Duodenal mucosa (tissue), 2 donors: ENCODE measurements around the gene OS9.
"Not testable (repeated sequence)": the region's sequence is repeated elsewhere in the genome, so short reads cannot be mapped to it uniquely, and the experiment has no call there.

Source experiments
- H3K27ac ChIP-seq: one replicate; pipeline ENCODE4 v1.7.0; 2013; ENCODE audit warnings: low read depth, low read length
- H3K27me3 ChIP-seq, 2 donors: one replicate each; pipeline ENCODE4 v1.7.0; 2013; ENCODE audit warnings: low read length in 2 of 2, control low read depth in 1 of 2; ENCODE audit not compliant: insufficient read depth in 2 of 2, control insufficient read depth in 1 of 2
- H3K36me3 ChIP-seq, 2 donors: one replicate each; pipeline ENCODE4 v1.7.0; 2013; ENCODE audit warnings: low read length in 2 of 2, control low read depth in 1 of 2; ENCODE audit not compliant: insufficient read depth in 2 of 2, control insufficient read depth in 1 of 2
- H3K4me1 ChIP-seq, 2 donors: one replicate each; pipeline ENCODE4 v1.7.0; 2013; ENCODE audit warnings: low read length in 2 of 2, control low read depth in 1 of 2; ENCODE audit not compliant: insufficient read depth in 2 of 2, control insufficient read depth in 1 of 2
- H3K4me3 ChIP-seq, 2 donors: one replicate each; pipeline ENCODE4 v1.7.0; 2013; ENCODE audit warnings: low read length in 2 of 2, low read depth in 1 of 2
- H3K9ac ChIP-seq, 2 donors: one replicate each; pipeline ENCODE4 v1.7.0; 2013; ENCODE audit warnings: low read length in 2 of 2, low read depth in 1 of 2
- H3K9me3 ChIP-seq, 2 donors: one replicate each; pipeline ENCODE4 v1.7.0; 2013; ENCODE audit warnings: low read length in 2 of 2, control low read depth in 1 of 2; ENCODE audit not compliant: control insufficient read depth in 1 of 2

Gene OS9

GRCh38 chr12:57665066-57665820 is 28.7 kb upstream of the OS9 start:
- H3K9ac ChIP-seq, H3K27ac ChIP-seq, H3K9me3 ChIP-seq, H3K36me3 ChIP-seq, H3K4me1 ChIP-seq, H3K4me3 ChIP-seq, H3K27me3 ChIP-seq: not testable (repeated sequence)

DNA sequence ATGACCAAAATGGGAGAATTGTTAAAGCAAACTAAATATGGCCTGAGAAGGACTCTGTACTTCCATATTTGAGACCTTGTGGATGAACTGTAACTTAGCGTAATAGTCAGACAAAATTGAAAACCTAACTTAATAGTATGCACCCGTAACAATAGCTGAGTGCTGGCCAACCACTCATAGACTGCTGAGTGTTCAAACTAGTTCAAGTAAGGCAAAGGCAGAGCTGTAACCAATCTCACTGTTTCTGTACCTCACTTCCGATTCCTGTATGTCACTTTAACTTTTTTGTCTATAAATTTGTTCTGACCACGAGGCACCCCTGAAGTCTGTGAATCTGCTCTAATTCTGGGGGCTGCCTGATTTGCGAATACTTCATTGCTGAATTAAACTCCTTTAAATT is 27.0 kb upstream of the OS9 start:
- Histone ChIP-seq H3K4me3 (no peak overlapping the region), H3K27me3 (no peaks in the 10 kb centered on the region), H3K4me1 (no peaks in the 10 kb centered on the region), H3K9ac (no peak overlapping the region), H3K27ac (no peak overlapping the region), H3K9me3 (no peaks in the 10 kb centered on the region), H3K36me3 (no peaks in the 10 kb centered on the region)

- not testable (repeated sequence) for H3K4me1 ChIP-seq, H3K36me3 ChIP-seq, H3K27ac ChIP-seq, H3K27me3 ChIP-seq, H3K4me3 ChIP-seq, H3K9ac ChIP-seq, H3K9me3 ChIP-seq
Observed at GRCh38 chr12:57669691-57670090, 24.2 kb upstream of the OS9 start.

DNA sequence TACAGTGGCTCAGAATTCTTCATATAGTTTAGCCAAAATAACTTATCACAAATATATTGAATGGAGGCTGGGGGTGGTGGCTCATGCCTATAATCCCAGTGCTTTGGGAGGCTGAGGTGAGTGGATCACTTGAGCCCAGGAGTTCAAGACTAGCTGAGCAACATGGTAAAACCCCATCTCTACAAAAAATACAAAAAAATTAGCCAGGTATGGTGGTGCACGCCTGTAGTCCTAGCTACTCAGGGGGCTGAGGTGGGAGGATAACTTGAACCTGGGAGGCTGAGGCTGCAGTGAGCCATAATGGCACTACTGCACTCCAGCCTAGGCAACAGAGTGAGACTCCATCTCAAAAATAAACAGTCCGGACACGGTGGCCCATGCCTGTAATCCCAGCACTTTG is 22.1 kb upstream of the OS9 start:
- not testable (repeated sequence) for H3K4me1 ChIP-seq, H3K36me3 ChIP-seq, H3K27me3 ChIP-seq, H3K4me3 ChIP-seq, H3K9ac ChIP-seq, H3K27ac ChIP-seq, H3K9me3 ChIP-seq

DNA sequence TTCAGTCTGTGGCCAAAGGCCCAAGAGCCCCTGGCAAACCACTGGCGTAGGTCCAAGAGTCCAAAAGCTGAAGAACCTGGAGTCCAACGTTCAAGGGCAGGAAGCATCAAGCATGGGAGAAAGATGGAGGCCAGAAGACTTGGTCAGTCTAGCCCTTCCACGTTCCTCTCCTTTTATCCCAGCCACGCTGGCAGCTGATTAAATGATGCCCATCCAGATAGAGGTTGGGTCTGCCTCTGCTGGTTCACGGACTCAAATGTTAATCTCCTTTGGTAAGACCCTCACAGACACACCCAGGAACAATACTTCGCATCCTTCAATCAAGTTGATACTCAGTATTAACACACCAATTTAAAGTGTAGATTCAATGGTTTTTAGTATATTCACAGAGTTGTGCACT is 21.1 kb upstream of the OS9 start:
- H3K27ac ChIP-seq: no peak overlapping the region
- no peaks in the 10 kb centered on the region for H3K4me1 ChIP-seq
- H3K9ac ChIP-seq: no peak overlapping the region
- H3K4me3 ChIP-seq: no peak overlapping the region
- H3K27me3 ChIP-seq: no peaks in the 10 kb centered on the region
- no peaks in the 10 kb centered on the region for H3K9me3 ChIP-seq
- H3K36me3 ChIP-seq: no peaks in the 10 kb centered on the region

- H3K4me3 ChIP-seq: no peak overlapping the region
- no peaks in the 10 kb centered on the region for H3K36me3 ChIP-seq
- H3K27me3 ChIP-seq: no peaks in the 10 kb centered on the region
- no peaks in the 10 kb centered on the region for H3K4me1 ChIP-seq
- H3K27ac ChIP-seq: no peak overlapping the region
- no peaks in the 10 kb centered on the region for H3K9me3 ChIP-seq
- H3K9ac ChIP-seq: no peak overlapping the region
Observed at GRCh38 chr12:57674691-57675090, 19.2 kb upstream of the OS9 start.

DNA sequence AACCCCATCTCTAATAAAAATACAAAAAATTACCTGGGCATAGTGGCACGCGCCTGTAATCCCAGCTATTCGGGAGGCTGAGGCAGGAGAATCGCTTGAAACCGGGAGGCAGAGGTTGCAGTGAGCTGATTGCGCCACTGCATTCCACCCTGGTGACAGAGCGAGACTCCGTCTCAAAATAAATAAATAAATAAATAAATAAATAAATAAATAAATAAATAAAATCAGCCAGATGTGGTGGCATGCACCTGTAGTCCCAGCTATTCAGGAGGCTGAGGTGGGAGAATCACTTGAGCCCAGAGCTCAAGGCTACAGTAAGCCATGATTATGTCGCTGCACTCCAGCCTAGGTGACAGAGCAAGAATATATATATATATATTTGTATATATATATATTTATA is 16.0 kb upstream of the OS9 start:
- not testable (repeated sequence) for H3K9me3 ChIP-seq, H3K4me3 ChIP-seq, H3K4me1 ChIP-seq, H3K27me3 ChIP-seq, H3K9ac ChIP-seq, H3K36me3 ChIP-seq, H3K27ac ChIP-seq

DNA sequence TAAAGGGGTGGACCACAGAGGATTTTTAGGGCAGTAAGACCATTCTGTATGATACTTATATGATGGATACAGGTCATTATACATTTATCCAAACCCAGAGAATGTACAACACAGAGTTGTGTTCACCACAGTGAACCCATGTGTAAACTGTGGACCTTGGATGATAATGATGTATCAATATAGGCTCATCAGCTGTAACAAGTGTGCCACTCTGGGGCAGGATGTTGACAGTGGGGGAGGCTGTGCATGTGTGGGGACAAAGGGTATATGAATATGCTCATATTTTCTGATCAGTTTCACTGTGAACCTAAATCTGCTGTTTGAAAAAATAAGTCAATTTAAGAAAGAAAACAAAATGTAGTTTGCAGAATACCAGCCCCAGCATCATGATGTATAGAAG is 14.2 kb upstream of the OS9 start:
- Histone ChIP-seq H3K27me3 (no peaks in the 10 kb centered on the region), H3K4me1 (no peaks in the 10 kb centered on the region), H3K27ac (no peak overlapping the region), H3K36me3 (no peaks in the 10 kb centered on the region), H3K9ac (no peak overlapping the region), H3K4me3 (no peak overlapping the region), H3K9me3 (no peaks in the 10 kb centered on the region)

- Histone ChIP-seq H3K4me1 (no peaks in the 10 kb centered on the region), H3K9me3 (no peaks in the 10 kb centered on the region), H3K27ac (no peak overlapping the region), H3K36me3 (no peaks in the 10 kb centered on the region), H3K4me3 (no peak overlapping the region), H3K9ac (no peak overlapping the region), H3K27me3 (peaks cover 0 to 13% of the 10 kb centered on the region in 2 donors)
Observed at GRCh38 chr12:57687862-57688261, 6.1 kb upstream of the OS9 start.

- Histone ChIP-seq H3K9ac (no peak overlapping the region), H3K9me3 (no peaks in the 10 kb centered on the region), H3K4me3 (no peak overlapping the region), H3K4me1 (no peaks in the 10 kb centered on the region), H3K27me3 (peaks cover 0 to 13% of the 10 kb centered on the region in 2 donors), H3K36me3 (no peaks in the 10 kb centered on the region), H3K27ac (no peak overlapping the region)
Observed at GRCh38 chr12:57688931-57689330, 5.0 kb upstream of the OS9 start.

DNA sequence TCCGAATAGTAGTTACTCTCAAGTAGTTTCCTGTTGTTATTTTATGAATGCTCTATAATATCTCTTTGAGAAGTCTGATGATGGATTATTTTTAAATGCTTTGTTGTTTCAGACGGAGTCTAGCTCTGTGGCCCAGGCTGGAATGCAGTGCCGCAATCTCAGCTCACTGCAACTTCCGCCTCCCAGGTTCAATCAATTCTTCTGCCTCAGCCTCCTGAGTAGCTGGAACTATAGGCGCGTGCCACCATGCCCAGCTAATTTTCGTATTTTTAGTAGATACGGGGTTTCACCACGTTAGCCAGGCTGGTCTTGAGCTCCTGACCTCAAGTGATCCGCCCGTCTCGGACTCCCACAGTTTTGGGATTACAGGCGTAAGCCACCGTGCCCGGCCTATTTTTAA is 1.4 kb upstream of the OS9 start:
- H3K9ac ChIP-seq: no peak overlapping the region
- H3K4me1 ChIP-seq: peaks cover 14 to 16% of the 10 kb centered on the region in 2 donors
- H3K27me3 ChIP-seq: no peaks in the 10 kb centered on the region

More for the DNA sequence above, 1.4 kb upstream of the OS9 start:
- peaks cover 11 to 16% of the 10 kb centered on the region in 2 donors for H3K36me3 ChIP-seq
- no peak overlapping the region for H3K27ac ChIP-seq
- no peak overlapping the region for H3K4me3 ChIP-seq
- H3K9me3 ChIP-seq: no peaks in the 10 kb centered on the region
